Parathyroid adenoma (tissue), 2 donors: ENCODE results near the gene UGT1A3.
"Not testable (repeated sequence)": the region's sequence is repeated elsewhere in the genome, so short reads cannot be mapped to it uniquely, and the experiment has no call there.

Experiments used
- H2AFZ ChIP-seq: fragments of 300-600 bp; sonication (generic); one replicate; pipeline ENCODE4 v1.7.0; 2017; ENCODE audit warnings: antibody characterized with exemption, mild to moderate bottlenecking
- H3K27ac ChIP-seq: fragments of 300-600 bp; sonication (generic); one replicate; pipeline ENCODE4 v1.7.0; 2017
- H3K27me3 ChIP-seq: fragments of 300-600 bp; sonication (generic); one replicate; pipeline ENCODE4 v1.7.0; 2017; ENCODE audit warnings: low read length; ENCODE audit not compliant: control insufficient read depth, insufficient read depth
- H3K36me3 ChIP-seq: fragments of 300-600 bp; sonication (generic); one replicate; pipeline ENCODE4 v1.7.0; 2017; ENCODE audit warnings: low read length; ENCODE audit not compliant: control insufficient read depth, insufficient read depth
- H3K4me1 ChIP-seq: fragments of 300-600 bp; sonication (generic); one replicate; pipeline ENCODE4 v1.7.0; 2017; ENCODE audit warnings: control low read depth
- H3K4me2 ChIP-seq: fragments of 300-600 bp; sonication (generic); one replicate; pipeline ENCODE4 v1.7.0; 2017; ENCODE audit warnings: low read length
- H3K4me3 ChIP-seq: fragments of 300-600 bp; sonication (generic); one replicate; pipeline ENCODE4 v1.7.0; 2017; ENCODE audit warnings: low read depth, low read length
- H3K79me2 ChIP-seq: fragments of 300-600 bp; sonication (generic); one replicate; pipeline ENCODE4 v1.7.0; 2017; ENCODE audit warnings: control low read depth
- H3K9ac ChIP-seq: fragments of 300-600 bp; sonication (generic); one replicate; pipeline ENCODE4 v1.7.0; 2017; ENCODE audit warnings: mild to moderate bottlenecking
- H3K9me3 ChIP-seq: fragments of 300-600 bp; sonication (generic); one replicate; pipeline ENCODE4 v1.7.0; 2017; ENCODE audit warnings: low read length; ENCODE audit not compliant: control insufficient read depth
- CTCF ChIP-seq: fragments of 300-600 bp; sonication (generic); IDR thresholded peaks from one replicate; pipeline ENCODE4 v1.7.0; 2017; ENCODE audit warnings: antibody characterized with exemption, mild to moderate bottlenecking
- donor health status: primary hyperparathyroidism.

The UGT1A3 gene

DNA sequence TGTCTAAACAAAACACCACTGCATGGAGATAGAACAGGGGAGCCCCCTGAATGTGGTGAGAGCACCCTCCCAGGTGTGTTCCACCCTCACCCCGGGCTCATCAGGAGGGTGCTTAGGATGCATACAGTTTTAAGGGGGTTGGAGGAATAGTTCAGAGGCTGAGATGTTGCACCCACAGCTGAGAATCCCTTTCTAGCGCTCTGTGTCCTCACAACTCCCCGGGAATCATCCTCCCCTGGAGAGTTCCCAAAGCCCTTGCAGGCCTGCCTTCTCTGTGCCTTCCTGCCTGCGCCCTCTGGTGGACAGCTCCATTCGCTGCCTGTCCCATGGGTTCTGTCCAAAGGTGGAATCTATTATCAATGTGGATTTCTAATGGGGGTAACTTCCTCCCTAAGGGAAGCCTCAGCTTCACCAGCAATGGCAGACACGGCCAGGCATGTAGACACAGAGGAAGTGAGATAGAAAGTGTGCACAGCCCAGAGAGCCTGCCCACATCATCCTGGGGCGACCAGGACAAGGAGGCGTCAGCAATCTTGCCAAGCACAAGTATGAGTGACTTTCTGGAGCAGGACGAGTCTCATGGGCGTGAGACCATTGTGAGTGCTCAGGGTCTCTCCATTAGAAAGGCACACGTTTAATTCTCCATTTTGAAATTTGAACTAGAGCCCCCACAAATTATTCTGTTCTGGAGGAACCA lies 17.4 kb upstream of the UGT1A3 start:
- Histone ChIP-seq H3K9ac (no peak overlapping the region), H3K27me3 (no peaks in the 10 kb centered on the region), H3K4me3 (no peak overlapping the region), H3K4me2 (no peak overlapping the region), H3K36me3 (no peaks in the 10 kb centered on the region), H3K4me1 (no peaks in the 10 kb centered on the region), H3K79me2 (no peaks in the 10 kb centered on the region), H3K9me3 (no peaks in the 10 kb centered on the region), H3K27ac (no peak overlapping the region), H2AFZ (no peak overlapping the region)
- TF ChIP-seq CTCF = peak; percentile 89

DNA sequence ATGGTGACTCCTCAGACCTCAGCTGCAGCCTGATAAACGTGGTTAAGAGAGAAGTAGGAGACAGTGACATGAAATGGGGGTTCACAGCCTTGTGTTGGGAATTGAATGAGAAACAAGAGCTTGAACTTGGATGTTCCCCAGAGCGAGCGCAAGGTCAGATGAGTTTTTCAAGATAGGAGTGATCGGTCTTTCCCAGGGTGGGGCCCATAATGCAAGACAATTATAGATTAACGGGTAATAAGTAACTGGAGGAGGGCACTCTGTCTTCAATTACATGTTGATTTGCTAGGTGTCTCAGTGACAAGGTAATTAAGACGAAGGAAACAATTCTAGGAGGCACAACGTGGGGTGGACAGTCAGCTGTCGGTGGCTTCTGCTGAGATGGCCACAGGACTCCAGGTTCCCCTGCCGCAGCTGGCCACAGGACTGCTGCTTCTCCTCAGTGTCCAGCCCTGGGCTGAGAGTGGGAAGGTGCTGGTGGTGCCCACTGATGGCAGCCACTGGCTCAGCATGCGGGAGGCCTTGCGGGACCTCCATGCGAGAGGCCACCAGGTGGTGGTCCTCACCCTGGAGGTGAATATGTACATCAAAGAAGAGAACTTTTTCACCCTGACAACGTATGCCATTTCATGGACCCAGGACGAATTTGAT lies 16.1 kb upstream of the UGT1A3 start, which contains the start of gene UGT1A5:
Gene UGT1A5, plus strand, starts transcription at position 297 of the 651 bp plus-strand sequence. Its CDS starts 85 bp downstream, at position 382.
- Histone ChIP-seq H3K4me1 (no peaks in the 10 kb centered on the region), H3K9ac (no peak within 1 kb of the TSS), H3K36me3 (no peaks in the 10 kb centered on the region), H3K4me3 (no peak within 1 kb of the TSS), H2AFZ (no peak within 1 kb of the TSS), H3K79me2 (no peaks in the 10 kb centered on the region), H3K4me2 (no peak within 1 kb of the TSS), H3K27me3 (no peaks in the 10 kb centered on the region), H3K27ac (no peak within 1 kb of the TSS), H3K9me3 (no peaks in the 10 kb centered on the region)
- no peak for TF ChIP-seq CTCF

GRCh38 chr2:233713262-233713615 lies 15.6 kb upstream of the UGT1A3 start:
- Histone ChIP-seq H3K4me2 (no peak overlapping the region), H3K4me1 (no peaks in the 10 kb centered on the region), H3K79me2 (no peaks in the 10 kb centered on the region), H3K27me3 (no peaks in the 10 kb centered on the region), H3K27ac (no peak overlapping the region), H3K4me3 (no peak overlapping the region), H3K9ac (no peak overlapping the region), H3K36me3 (no peaks in the 10 kb centered on the region), H3K9me3 (no peaks in the 10 kb centered on the region), H2AFZ (no peak overlapping the region)
- TF ChIP-seq CTCF = no peak

DNA sequence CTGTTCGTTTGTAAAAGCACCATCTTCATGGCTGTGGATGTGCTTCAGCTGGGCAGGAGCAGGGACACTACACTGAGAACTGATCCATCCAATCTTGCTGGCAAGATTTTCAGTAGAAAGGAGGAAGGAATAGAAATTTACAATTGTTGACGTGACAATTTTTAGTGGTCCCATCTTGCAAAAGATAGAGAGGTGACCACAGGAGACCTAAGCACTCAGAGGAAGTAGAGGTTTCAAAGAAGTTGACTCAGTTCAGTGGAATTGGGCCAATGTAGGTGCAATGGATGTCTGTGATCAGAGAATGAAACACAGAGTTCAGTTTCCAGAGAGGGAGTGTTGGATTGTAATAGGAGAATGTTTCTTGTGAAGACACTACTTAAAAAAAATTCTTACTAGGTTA lies 14.7 kb upstream of the UGT1A3 start:
- H2AFZ ChIP-seq = no peak overlapping the region
- no peak for TF ChIP-seq CTCF
- no peaks in the 10 kb centered on the region for H3K36me3 ChIP-seq
- H3K4me1 ChIP-seq = no peaks in the 10 kb centered on the region
- H3K27me3 ChIP-seq = no peaks in the 10 kb centered on the region
- no peak overlapping the region for H3K4me2 ChIP-seq
- H3K9ac ChIP-seq = no peak overlapping the region
- H3K4me3 ChIP-seq = no peak overlapping the region
- no peak overlapping the region for H3K27ac ChIP-seq
- no peaks in the 10 kb centered on the region for H3K9me3 ChIP-seq
- H3K79me2 ChIP-seq = no peaks in the 10 kb centered on the region

- no peaks in the 10 kb centered on the region for H3K9me3 ChIP-seq
- no peaks in the 10 kb centered on the region for H3K79me2 ChIP-seq
- H3K36me3 ChIP-seq = no peaks in the 10 kb centered on the region
- H2AFZ ChIP-seq = no peak within 1 kb of the TSS
- H3K4me1 ChIP-seq = no peaks in the 10 kb centered on the region
- H3K9ac ChIP-seq = no peak within 1 kb of the TSS
- H3K27ac ChIP-seq = no peak within 1 kb of the TSS
- TF ChIP-seq CTCF = no peak
- no peaks in the 10 kb centered on the region for H3K27me3 ChIP-seq
- H3K4me2 ChIP-seq = no peak within 1 kb of the TSS
- H3K4me3 ChIP-seq = no peak within 1 kb of the TSS
Observed at GRCh38 chr2:233718552-233718951, 10.3 kb upstream of the UGT1A3 start, which contains the start of gene UGT1A4. TSS of gene UGT1A4 (plus strand) at chr2:233718736. CDS start at chr2:233718821, 85 bp downstream.

- H3K4me2 ChIP-seq, H3K9me3 ChIP-seq, H3K79me2 ChIP-seq, H3K27me3 ChIP-seq, H3K27ac ChIP-seq, H3K4me3 ChIP-seq, H3K4me1 ChIP-seq, H3K36me3 ChIP-seq, H2AFZ ChIP-seq, H3K9ac ChIP-seq: not testable (repeated sequence)
Observed at GRCh38 chr2:233736868-233737653, 8.2 kb downstream of the UGT1A3 start.
